Activated CD8-positive, alpha-beta memory T cell treated with anti-CD3 and anti-CD28 coated beads, Interleukin-2, amount 50 U/mL, for 1 hour (primary cell): Measurements from ENCODE around the gene CFAP99.
"Not testable (repeated sequence)": the region's sequence is repeated elsewhere in the genome, so short reads cannot be mapped to it uniquely, and the experiment has no call there.

Source experiments
- DNase-seq: peaks from one replicate; pipeline ENCODE4 v3.0.0-alpha.2; 2020; ENCODE audit errors: extremely low read depth

Gene CFAP99

GRCh38 chr4:2418650-2419571 is at the start of gene CFAP99:
Gene CFAP99 (plus strand): TSS chr4:2418955.
- DNase-seq: peak; percentile 93

GRCh38 chr4:2370597-2371320 is 48.0 kb upstream of the CFAP99 start:
- DNase-seq: no peak

- no peak for DNase-seq
Observed at GRCh38 chr4:2371765-2372487, 46.8 kb upstream of the CFAP99 start.

GRCh38 chr4:2372488-2373030 is 46.2 kb upstream of the CFAP99 start:
- no peak for DNase-seq

GRCh38 chr4:2373532-2373931 is 45.2 kb upstream of the CFAP99 start:
- DNase-seq: no peak

- DNase-seq: no peak
Observed at GRCh38 chr4:2375427-2375826, 43.3 kb upstream of the CFAP99 start.

- no peak for DNase-seq
Observed at GRCh38 chr4:2377241-2377640, 41.5 kb upstream of the CFAP99 start.

- DNase-seq: no peak
Observed at GRCh38 chr4:2378401-2378800, 40.4 kb upstream of the CFAP99 start.

GRCh38 chr4:2378898-2379297 is 39.9 kb upstream of the CFAP99 start:
- no peak for DNase-seq

GRCh38 chr4:2380589-2380988 is 38.2 kb upstream of the CFAP99 start:
- not testable (repeated sequence) for DNase-seq

- DNase-seq: not testable (repeated sequence)
Observed at GRCh38 chr4:2382769-2383202, 36.0 kb upstream of the CFAP99 start.

GRCh38 chr4:2383220-2383631 is 35.5 kb upstream of the CFAP99 start:
- DNase-seq: not testable (repeated sequence)

- no peak for DNase-seq
Observed at GRCh38 chr4:2383760-2384159, 35.0 kb upstream of the CFAP99 start.

- DNase-seq: no peak
Observed at GRCh38 chr4:2384245-2384644, 34.5 kb upstream of the CFAP99 start.

GRCh38 chr4:2385516-2385915 is 33.2 kb upstream of the CFAP99 start:
- no peak for DNase-seq

- DNase-seq: no peak
Observed at GRCh38 chr4:2386717-2387116, 32.0 kb upstream of the CFAP99 start.

GRCh38 chr4:2387218-2387617 is 31.5 kb upstream of the CFAP99 start:
- DNase-seq: no peak

GRCh38 chr4:2387829-2388228 is 30.9 kb upstream of the CFAP99 start:
- no peak for DNase-seq

GRCh38 chr4:2388429-2389182 is 30.1 kb upstream of the CFAP99 start:
- DNase-seq: no peak

- no peak for DNase-seq
Observed at GRCh38 chr4:2389691-2390090, 29.1 kb upstream of the CFAP99 start.

GRCh38 chr4:2390146-2390545 is 28.6 kb upstream of the CFAP99 start:
- no peak for DNase-seq
